CD14-positive monocyte (primary cell): ENCODE data around the gene NOC2L. TPM values are rescaled to one million over a fixed set of nuclear protein-coding genes. Genes with fewer than 3 reads are reported as not detected.
"Not testable (repeated sequence)": the region's sequence is repeated elsewhere in the genome, so short reads cannot be mapped to it uniquely, and the experiment has no call there.

Experiments used
- DNase-seq, 3 donors: peaks; one replicate each; pipeline ENCODE4 v3.0.0-alpha.2; 2011 to 2022
- H2AFZ ChIP-seq: 2 replicates; pipeline ENCODE4 v1.6.0; 2012; ENCODE audit warnings: mild to moderate bottlenecking, low read depth, low read length, inconsistent platforms; ENCODE audit not compliant: insufficient read depth, poor library complexity, severe bottlenecking
- H3K27ac ChIP-seq, 2 donors: 1 replicate in 1 of 2; 2 replicates in 1 of 2; pipeline ENCODE4 v1.5.1; 2012 to 2013; ENCODE audit warnings: low read length in 2 of 2, control low read depth in 1 of 2, inconsistent platforms in 1 of 2, low read depth in 1 of 2, mild to moderate bottlenecking in 1 of 2
- H3K27me3 ChIP-seq, 2 donors: one replicate each; pipeline versions ENCODE4 v1.6.0 to v1.6.1; 2011 to 2013; ENCODE audit warnings: low read length in 2 of 2; ENCODE audit not compliant: control insufficient read depth in 2 of 2, insufficient read depth in 2 of 2
- H3K36me3 ChIP-seq, 2 donors: replicated peaks in 1 of 2; 1 replicate in 1 of 2; 2 replicates in 1 of 2; pipeline versions ENCODE4 v1.5.1 to v1.6.1; 2012 to 2013; ENCODE audit warnings: low read length in 2 of 2, control low read depth in 1 of 2, inconsistent platforms in 1 of 2, mild to moderate bottlenecking in 1 of 2; ENCODE audit not compliant: insufficient read depth in 2 of 2, control insufficient read depth in 1 of 2
- H3K4me1 ChIP-seq, 2 donors: 1 replicate in 1 of 2; 2 replicates in 1 of 2; pipeline versions ENCODE4 v1.5.1 to v1.6.1; 2012 to 2013; ENCODE audit warnings: low read length in 2 of 2, control low read depth in 1 of 2, inconsistent platforms in 1 of 2, mild to moderate bottlenecking in 1 of 2, moderate library complexity in 1 of 2; ENCODE audit not compliant: insufficient read depth in 2 of 2, control insufficient read depth in 1 of 2
- H3K4me2 ChIP-seq: replicated peaks from 2 replicates; pipeline ENCODE3; 2012; ENCODE audit warnings: low read length, moderate library complexity, mild to moderate bottlenecking; ENCODE audit not compliant: poor library complexity, severe bottlenecking; ENCODE audit errors: extremely low read depth
- H3K4me3 ChIP-seq, 3 experiments: fragments of 200-600 bp in 1 of 3; sonication (generic) in 1 of 3; replicated peaks in 1 of 3; 1 replicate in 2 of 3; 2 replicates in 1 of 3; pipeline ENCODE4 v1.5.1; 2011 to 2013; ENCODE audit warnings: low read length in 3 of 3, mild to moderate bottlenecking in 3 of 3, control low read depth in 2 of 3, low read depth in 2 of 3, inconsistent platforms in 1 of 3, moderate library complexity in 1 of 3
- H3K79me2 ChIP-seq: 2 replicates; pipeline ENCODE4 v1.6.0; 2012; ENCODE audit warnings: mild to moderate bottlenecking, control low read depth, inconsistent platforms, low read length, moderate library complexity; ENCODE audit not compliant: insufficient read depth
- H3K9ac ChIP-seq: 2 replicates; pipeline ENCODE4 v1.6.0; 2017; ENCODE audit warnings: low read length, mild to moderate bottlenecking; ENCODE audit not compliant: insufficient read depth, poor library complexity, severe bottlenecking
- H3K9me3 ChIP-seq, 2 donors: replicated peaks in 1 of 2; 1 replicate in 1 of 2; 2 replicates in 1 of 2; pipeline versions ENCODE4 v1.5.1 to v1.6.1; 2012 to 2013; ENCODE audit warnings: low read length in 2 of 2, control low read depth in 1 of 2; ENCODE audit not compliant: control insufficient read depth in 1 of 2, insufficient read depth in 1 of 2
- H4K20me1 ChIP-seq: 2 replicates; pipeline ENCODE4 v1.6.0; 2012; ENCODE audit warnings: mild to moderate bottlenecking, low read length, control low read depth, moderate library complexity; ENCODE audit not compliant: insufficient read depth
- H3K27ac Mint-ChIP-seq, 7 donors: one replicate each; pipeline ENCODE4 v1.8.0; 2020; ENCODE audit warnings: mild to moderate bottlenecking in 7 of 7, mixed read lengths in 7 of 7, moderate library complexity in 6 of 7, inconsistent platforms in 2 of 7
- H3K27me3 Mint-ChIP-seq, 3 donors: one replicate each; pipeline ENCODE4 v1.8.0; 2021 to 2022; ENCODE audit warnings: low read depth in 3 of 3, mild to moderate bottlenecking in 3 of 3, mixed read lengths in 3 of 3, moderate library complexity in 3 of 3, inconsistent platforms in 1 of 3
- H3K36me3 Mint-ChIP-seq, 2 donors: one replicate each; pipeline ENCODE4 v1.8.0; 2020; ENCODE audit warnings: mixed read lengths in 2 of 2, inconsistent platforms in 1 of 2, mild to moderate bottlenecking in 1 of 2
- H3K4me1 Mint-ChIP-seq: one replicate; pipeline ENCODE4 v1.8.0; 2020; ENCODE audit warnings: mild to moderate bottlenecking, mixed read lengths
- H3K4me3 Mint-ChIP-seq, 2 donors: one replicate each; pipeline ENCODE4 v1.8.0; 2020; ENCODE audit warnings: mild to moderate bottlenecking in 2 of 2, mixed read lengths in 2 of 2, moderate library complexity in 1 of 2
- H3K9me3 Mint-ChIP-seq, 7 donors: one replicate each; pipeline ENCODE4 v1.8.0; 2020 to 2022; ENCODE audit warnings: mixed read lengths in 7 of 7, mild to moderate bottlenecking in 6 of 7, moderate library complexity in 6 of 7, inconsistent platforms in 2 of 7
- CTCF ChIP-seq: fragments of 200-600 bp; IDR thresholded peaks from one replicate; pipeline ENCODE4 v1.8.0; 2022; ENCODE audit warnings: antibody characterized with exemption, mild to moderate bottlenecking
- WGBS: methylation state at CpG from one replicate; pipeline ENCODE4 v1.1.5; 2013; ENCODE audit warnings: missing lambda C conversion rate; ENCODE audit not compliant: insufficient coverage; 5-methylcytosine and 5-hydroxymethylcytosine counted together
- intact Hi-C, 2 donors: fragments of 100-400 bp; cut with micrococcal nuclease; formaldehyde crosslinking; loops; one replicate each; pipeline versions ENCODE4 v1.15.0 to v1.15.1; 2023
- polyA plus RNA-seq, 3 donors: library from polyadenylated mRNA; depleted of rRNA in 1 of 3; unstranded in 2 of 3; stranded (reverse) in 1 of 3; fragments of 300-500 nt in 2 of 3; fragments of >200 nt in 1 of 3; fragmentation: Illumina TruSeq in 2 of 3; gene quantifications; 1 replicate in 2 of 3; 2 replicates in 1 of 3; pipeline ENCODE4 v1.2.3, GENCODE V29; 2012 to 2021

Gene NOC2L
- polyA plus RNA-seq, 3 donors, result 34.5 to 47.9 (median 35.8) TPM

DNA sequence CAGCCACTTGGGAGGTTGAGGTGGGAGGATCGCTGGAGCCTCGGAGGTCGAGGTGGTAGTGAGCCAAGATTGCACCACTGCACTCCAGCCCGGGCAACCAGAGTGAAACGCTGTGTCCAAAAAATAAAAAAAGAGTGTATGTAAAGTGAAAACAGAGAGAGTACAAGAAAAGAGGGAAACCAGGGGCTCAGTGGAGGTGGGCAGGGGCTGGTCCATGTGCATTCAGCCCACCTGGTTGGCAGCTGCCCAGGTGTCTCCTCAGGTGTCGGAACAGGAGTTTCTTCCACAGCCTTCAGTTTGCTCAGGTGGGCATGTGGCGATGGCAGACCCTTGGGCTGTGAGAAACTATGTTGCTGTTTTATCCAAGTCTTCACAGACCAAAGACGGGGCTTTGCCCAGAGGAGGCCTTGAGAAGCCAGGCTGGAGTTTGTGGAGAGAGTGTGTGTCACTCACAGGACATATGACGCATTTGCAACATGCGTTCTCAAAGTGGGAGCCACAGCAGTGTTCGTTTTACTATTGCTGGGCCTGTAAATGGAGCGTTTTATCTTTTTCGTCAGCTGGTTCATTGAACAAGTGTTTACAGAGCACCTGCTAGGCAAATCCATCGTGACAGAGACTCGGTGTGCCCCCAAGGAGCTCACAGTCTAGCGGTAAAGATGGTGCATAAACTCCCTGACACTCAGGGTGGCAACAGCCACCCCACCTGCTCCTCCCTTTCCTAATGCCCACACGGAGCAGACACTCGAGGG is 57.8 kb downstream of the NOC2L start:
- DNase-seq, result peak in 1 of 3 donors; percentile 2
- H3K9ac ChIP-seq, result no peak overlapping the region
- WGBS, result 91% methylated on average over 16 of the region's 18 CpGs
- TF ChIP-seq CTCF, result no peak
- no peak overlapping the region for H2AFZ ChIP-seq
- H3K79me2 ChIP-seq, result no peaks in the 10 kb centered on the region
- H3K4me3 Mint-ChIP-seq, result peak overlapping the region in 1 of 2 donors; percentile 46
- H3K36me3 ChIP-seq, result no peaks in the 10 kb centered on the region
- no peaks in the 10 kb centered on the region for H4K20me1 ChIP-seq
- H3K9me3 ChIP-seq, result no peaks in the 10 kb centered on the region
- no peak overlapping the region for H3K4me3 ChIP-seq
- no peak overlapping the region for H3K4me2 ChIP-seq
- H3K9me3 Mint-ChIP-seq, result peaks cover 0 to 4% (median 1%) of the 10 kb centered on the region in 7 donors
- H3K27me3 Mint-ChIP-seq, result peaks cover 49 to 78% (median 54%) of the 10 kb centered on the region in 3 donors
- peaks cover 11 to 39% of the 10 kb centered on the region in 2 donors for H3K27me3 ChIP-seq
- peaks cover 29% of the 10 kb centered on the region for H3K4me1 Mint-ChIP-seq
- peaks cover 15 to 16% of the 10 kb centered on the region in 2 donors for H3K4me1 ChIP-seq
- no peak overlapping the region for H3K27ac ChIP-seq
- H3K27ac Mint-ChIP-seq, result no peak overlapping the region
- intact Hi-C loops, result loop anchor here in 1 of 2 donors (10.0 kb wide), 1 partner anchor 64 kb away; the partner anchor contains the start of genes KLHL17 and PLEKHN1
- peaks cover 0 to 3% of the 10 kb centered on the region in 2 donors for H3K36me3 Mint-ChIP-seq

DNA sequence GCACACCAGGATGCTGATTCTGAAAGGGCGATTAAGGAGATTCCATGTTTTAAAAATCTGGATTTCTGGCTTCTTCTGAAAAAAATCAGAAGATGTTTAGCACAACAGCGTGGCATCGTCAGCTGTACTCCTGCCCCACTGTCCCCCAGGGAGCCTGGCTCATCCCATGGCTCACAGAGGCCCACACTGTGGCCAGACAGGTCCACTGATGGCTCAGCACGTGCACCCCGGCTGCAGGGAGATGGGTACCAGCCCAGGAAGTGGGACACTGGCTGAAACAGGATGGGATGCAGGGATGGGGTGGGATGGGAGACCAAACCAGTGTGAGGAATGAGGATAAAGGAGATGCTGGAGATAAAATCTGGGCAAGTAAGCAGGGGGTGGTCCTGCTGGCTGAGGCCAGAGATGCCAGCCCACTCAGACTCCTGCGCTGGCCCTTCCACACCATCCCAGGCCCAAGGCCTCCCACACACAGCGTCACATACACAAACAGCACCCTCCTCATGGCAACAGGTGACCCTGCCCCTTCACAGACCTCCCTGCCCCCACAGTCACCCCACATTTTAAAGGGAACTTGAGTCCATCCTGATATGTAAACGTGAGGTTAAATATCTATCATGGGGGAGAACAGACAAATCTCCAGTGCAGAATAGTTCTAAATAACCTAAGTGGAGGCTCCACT is 59.3 kb downstream of the NOC2L start:
- Histone ChIP-seq H3K4me3 (no peak overlapping the region), H3K4me1 (peaks cover under 1 to 2% of the 10 kb centered on the region in 2 donors), H4K20me1 (no peaks in the 10 kb centered on the region), H2AFZ (no peak overlapping the region), H3K36me3 (no peaks in the 10 kb centered on the region), H3K79me2 (no peaks in the 10 kb centered on the region), H3K27me3 (peaks cover 11 to 25% of the 10 kb centered on the region in 2 donors), H3K4me2 (no peak overlapping the region), H3K9ac (no peak overlapping the region), H3K27ac (no peak overlapping the region), H3K9me3 (no peaks in the 10 kb centered on the region)
- DNase-seq, result no peak
- Mint-ChIP-seq H3K27me3 (peaks cover 42 to 76% (median 49%) of the 10 kb centered on the region in 3 donors), H3K4me1 (peaks cover 21% of the 10 kb centered on the region), H3K9me3 (peaks cover 0 to 4% (median 1%) of the 10 kb centered on the region in 7 donors), H3K4me3 (no peak overlapping the region), H3K36me3 (no peaks in the 10 kb centered on the region), H3K27ac (peak overlapping the region in 1 of 7 donors; percentile 70)
- intact Hi-C loops, result loop anchor here in 1 of 2 donors (10.0 kb wide), 1 partner anchor 65 kb away; the partner anchor contains the start of genes KLHL17 and PLEKHN1
- 83% methylated on average over 4 of the region's 8 CpGs for WGBS
- no peak for TF ChIP-seq CTCF

- Mint-ChIP-seq H3K4me1 (peaks cover 20% of the 10 kb centered on the region), H3K27ac (peak overlapping the region in 1 of 7 donors; percentile 10), H3K27me3 (peaks cover 42 to 63% (median 47%) of the 10 kb centered on the region in 3 donors), H3K4me3 (peak overlapping the region in 1 of 2 donors; percentile 84)
- H3K79me2 ChIP-seq, DNase-seq, H4K20me1 ChIP-seq, H3K4me3 ChIP-seq, H3K9me3 ChIP-seq, H3K9me3 Mint-ChIP-seq, H3K36me3 ChIP-seq, H3K36me3 Mint-ChIP-seq, H3K4me1 ChIP-seq, intact Hi-C loops, H3K9ac ChIP-seq, H3K27ac ChIP-seq, H3K4me2 ChIP-seq, H2AFZ ChIP-seq: not testable (repeated sequence)
- H3K27me3 ChIP-seq, result peaks cover 11 to 21% of the 10 kb centered on the region in 2 donors
- WGBS, result 19% methylated on average over 5 of the region's 17 CpGs
These were observed 61.1 kb downstream of the NOC2L start for GRCh38 chr1:897951-898350.
